IMR-90 (cell line): ENCODE data around the gene IRF4.

ENCODE experiments used
- BHLHE40 ChIP-seq: fragments of 150-350 bp; IDR thresholded peaks from 2 replicates; pipeline ENCODE4 v1.6.1; 2016; ENCODE audit warnings: mild to moderate bottlenecking, low read depth, low read length
- CEBPB ChIP-seq: IDR thresholded peaks from 2 replicates; pipeline ENCODE4 v1.6.1; 2012; ENCODE audit warnings: low read depth, low read length, improper control_type of control experiment
- CTCF ChIP-seq: conservative IDR thresholded peaks from 2 replicates; pipeline ENCODE4 v1.5.1; 2012; ENCODE audit warnings: mild to moderate bottlenecking, low read depth, low read length, improper control_type of control experiment
- MAFK ChIP-seq: IDR thresholded peaks from 2 replicates; pipeline ENCODE4 v1.6.1; 2012; ENCODE audit warnings: low read depth, low read length, improper control_type of control experiment
- NFE2L2 ChIP-seq: fragments of 150-350 bp; IDR thresholded peaks from 2 replicates; pipeline ENCODE4 v1.6.1; 2016; ENCODE audit warnings: low read depth, mild to moderate bottlenecking, low read length
- POLR2A ChIP-seq: IDR thresholded peaks from 2 replicates; pipeline ENCODE4 v1.6.1; 2012; ENCODE audit warnings: mild to moderate bottlenecking, low read depth, low read length
- RAD21 ChIP-seq: IDR thresholded peaks from 2 replicates; pipeline ENCODE4 v1.6.1; 2012; ENCODE audit warnings: low read length, improper control_type of control experiment
- RFX5 ChIP-seq: IDR thresholded peaks from 2 replicates; pipeline ENCODE4 v1.8.0; 2012; ENCODE audit warnings: low read depth, mild to moderate bottlenecking, low read length, moderate library complexity

GRCh38 chr6:428047-428603, 36.6 kb downstream of the IRF4 start:
- TF ChIP-seq POLR2A (no peak), CTCF (no peak), CEBPB (no peak), RAD21 (no peak), RFX5 (no peak), NFE2L2 (no peak), MAFK (no peak), BHLHE40 (no peak)
